22Rv1 (cell line): ENCODE results near the gene DNAJC18.

Experiments used
- ZFX ChIP-seq: fragments of 450-650 bp; IDR thresholded peaks from 2 replicates; pipeline ENCODE4 v1.6.1; 2017; ENCODE audit warnings: antibody characterized with exemption, borderline replicate concordance
- TF ChIP-seq, protein P1 (sequence below): fragments of 450-650 bp; IDR thresholded peaks from 2 replicates; pipeline ENCODE4 v1.5.1; 2017; ENCODE audit warnings: mild to moderate bottlenecking

DNA sequence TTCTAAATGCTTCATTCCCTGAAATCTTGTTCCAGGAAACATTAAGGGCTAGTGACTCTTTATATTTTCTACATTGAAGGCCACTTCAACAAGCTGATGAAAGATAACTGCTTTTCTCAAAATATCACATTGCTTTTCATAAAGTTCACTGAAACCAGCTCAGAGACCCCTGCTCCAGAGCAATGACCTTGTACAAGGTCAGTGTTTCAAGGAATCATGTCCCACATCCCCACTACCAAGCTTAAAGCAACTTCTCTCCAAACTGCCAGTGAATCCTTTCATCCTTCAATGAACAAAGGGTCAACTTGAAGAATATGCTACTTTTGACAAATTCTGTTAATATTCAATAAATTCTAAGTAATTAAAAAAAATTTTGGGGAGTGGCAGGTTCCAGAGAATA lies 23.5 kb downstream of the DNAJC18 start:
- TF ChIP-seq, protein P1, sequence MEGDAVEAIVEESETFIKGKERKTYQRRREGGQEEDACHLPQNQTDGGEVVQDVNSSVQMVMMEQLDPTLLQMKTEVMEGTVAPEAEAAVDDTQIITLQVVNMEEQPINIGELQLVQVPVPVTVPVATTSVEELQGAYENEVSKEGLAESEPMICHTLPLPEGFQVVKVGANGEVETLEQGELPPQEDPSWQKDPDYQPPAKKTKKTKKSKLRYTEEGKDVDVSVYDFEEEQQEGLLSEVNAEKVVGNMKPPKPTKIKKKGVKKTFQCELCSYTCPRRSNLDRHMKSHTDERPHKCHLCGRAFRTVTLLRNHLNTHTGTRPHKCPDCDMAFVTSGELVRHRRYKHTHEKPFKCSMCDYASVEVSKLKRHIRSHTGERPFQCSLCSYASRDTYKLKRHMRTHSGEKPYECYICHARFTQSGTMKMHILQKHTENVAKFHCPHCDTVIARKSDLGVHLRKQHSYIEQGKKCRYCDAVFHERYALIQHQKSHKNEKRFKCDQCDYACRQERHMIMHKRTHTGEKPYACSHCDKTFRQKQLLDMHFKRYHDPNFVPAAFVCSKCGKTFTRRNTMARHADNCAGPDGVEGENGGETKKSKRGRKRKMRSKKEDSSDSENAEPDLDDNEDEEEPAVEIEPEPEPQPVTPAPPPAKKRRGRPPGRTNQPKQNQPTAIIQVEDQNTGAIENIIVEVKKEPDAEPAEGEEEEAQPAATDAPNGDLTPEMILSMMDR, result no peak
- no peak for TF ChIP-seq ZFX
